GM12865 (cell line): Measurements from ENCODE around the gene OLFM4.

Experiments
- DNase-seq: peaks from one replicate; pipeline ENCODE4 v3.0.0; 2010; ENCODE audit warnings: low read depth
- H3K4me3 ChIP-seq: 2 replicates; pipeline ENCODE4 v1.5.1; 2011; ENCODE audit warnings: mild to moderate bottlenecking, low read depth, low read length, control low read depth
- TF ChIP-seq, protein P1 (sequence below): IDR thresholded peaks from 2 replicates; pipeline ENCODE4 v1.5.1; 2011; ENCODE audit warnings: low read length, control low read depth, low read depth, inconsistent platforms; ENCODE audit not compliant: insufficient read depth; ENCODE audit errors: missing control alignments

The OLFM4 gene

DNA sequence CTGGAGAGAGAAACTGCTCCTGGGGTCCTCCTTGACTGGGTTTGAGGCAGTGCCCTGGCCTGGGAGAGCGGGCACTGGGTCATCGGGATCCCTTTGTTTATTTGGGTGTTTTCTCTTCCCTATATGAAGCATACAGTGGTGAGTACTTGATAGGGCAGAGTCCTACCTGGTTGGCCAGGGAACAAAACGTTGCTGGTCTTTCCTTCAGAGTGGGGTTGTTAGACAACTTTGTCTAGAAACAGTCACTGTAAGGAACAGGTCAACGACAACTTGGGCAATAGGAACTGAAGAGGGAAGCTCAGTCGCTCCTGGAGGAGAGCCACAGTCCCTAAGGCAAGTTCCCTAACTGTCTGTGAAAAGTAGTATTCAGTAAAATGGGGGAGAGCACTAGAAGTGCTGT is 550 bp upstream of the OLFM4 start:
- no peak for DNase-seq
- TF ChIP-seq, protein P1, sequence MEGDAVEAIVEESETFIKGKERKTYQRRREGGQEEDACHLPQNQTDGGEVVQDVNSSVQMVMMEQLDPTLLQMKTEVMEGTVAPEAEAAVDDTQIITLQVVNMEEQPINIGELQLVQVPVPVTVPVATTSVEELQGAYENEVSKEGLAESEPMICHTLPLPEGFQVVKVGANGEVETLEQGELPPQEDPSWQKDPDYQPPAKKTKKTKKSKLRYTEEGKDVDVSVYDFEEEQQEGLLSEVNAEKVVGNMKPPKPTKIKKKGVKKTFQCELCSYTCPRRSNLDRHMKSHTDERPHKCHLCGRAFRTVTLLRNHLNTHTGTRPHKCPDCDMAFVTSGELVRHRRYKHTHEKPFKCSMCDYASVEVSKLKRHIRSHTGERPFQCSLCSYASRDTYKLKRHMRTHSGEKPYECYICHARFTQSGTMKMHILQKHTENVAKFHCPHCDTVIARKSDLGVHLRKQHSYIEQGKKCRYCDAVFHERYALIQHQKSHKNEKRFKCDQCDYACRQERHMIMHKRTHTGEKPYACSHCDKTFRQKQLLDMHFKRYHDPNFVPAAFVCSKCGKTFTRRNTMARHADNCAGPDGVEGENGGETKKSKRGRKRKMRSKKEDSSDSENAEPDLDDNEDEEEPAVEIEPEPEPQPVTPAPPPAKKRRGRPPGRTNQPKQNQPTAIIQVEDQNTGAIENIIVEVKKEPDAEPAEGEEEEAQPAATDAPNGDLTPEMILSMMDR = no peak
- H3K4me3 ChIP-seq = no peak overlapping the region

DNA sequence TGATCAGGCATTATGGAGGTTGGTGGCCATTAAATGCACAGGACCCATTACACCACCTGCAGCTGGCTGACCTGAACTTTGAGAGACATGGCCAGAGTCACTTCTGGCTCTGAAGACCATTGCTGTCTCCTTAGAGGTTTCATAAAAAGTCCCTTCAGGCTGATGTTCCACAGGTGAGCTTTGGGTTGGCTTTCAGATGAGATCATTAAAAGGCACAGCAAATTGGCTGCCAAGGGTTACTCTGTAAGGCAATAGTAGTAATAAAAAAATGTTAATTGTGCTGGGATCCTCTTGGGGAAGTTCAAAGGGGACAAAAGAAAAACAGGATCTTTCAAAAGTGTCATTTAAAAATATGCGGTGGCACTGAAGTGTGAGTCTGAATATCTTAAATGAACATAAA is 4.2 kb downstream of the OLFM4 start:
- TF ChIP-seq, protein P1 = no peak
- H3K4me3 ChIP-seq = no peak overlapping the region
- DNase-seq = no peak

DNA sequence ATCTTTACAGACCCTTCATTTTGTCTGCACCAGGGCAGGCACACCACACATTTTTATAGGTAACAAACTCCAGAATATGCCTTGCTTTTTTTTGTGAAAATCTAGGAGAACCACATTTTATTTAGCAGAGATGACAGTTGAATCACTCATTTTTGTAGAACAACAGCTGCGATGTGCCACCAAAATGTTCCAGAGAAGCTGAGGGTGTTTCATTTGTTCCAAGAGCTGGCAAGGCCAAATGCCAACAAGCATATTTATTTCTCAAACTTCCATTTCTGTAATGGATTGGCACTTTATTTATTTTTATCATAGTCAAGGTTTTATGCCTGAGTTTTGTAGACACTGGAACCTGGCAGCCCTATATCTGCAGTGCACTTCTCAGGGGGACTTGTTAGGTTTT is 10.4 kb downstream of the OLFM4 start:
- TF ChIP-seq, protein P1 = no peak
- DNase-seq = no peak
- no peak overlapping the region for H3K4me3 ChIP-seq

DNA sequence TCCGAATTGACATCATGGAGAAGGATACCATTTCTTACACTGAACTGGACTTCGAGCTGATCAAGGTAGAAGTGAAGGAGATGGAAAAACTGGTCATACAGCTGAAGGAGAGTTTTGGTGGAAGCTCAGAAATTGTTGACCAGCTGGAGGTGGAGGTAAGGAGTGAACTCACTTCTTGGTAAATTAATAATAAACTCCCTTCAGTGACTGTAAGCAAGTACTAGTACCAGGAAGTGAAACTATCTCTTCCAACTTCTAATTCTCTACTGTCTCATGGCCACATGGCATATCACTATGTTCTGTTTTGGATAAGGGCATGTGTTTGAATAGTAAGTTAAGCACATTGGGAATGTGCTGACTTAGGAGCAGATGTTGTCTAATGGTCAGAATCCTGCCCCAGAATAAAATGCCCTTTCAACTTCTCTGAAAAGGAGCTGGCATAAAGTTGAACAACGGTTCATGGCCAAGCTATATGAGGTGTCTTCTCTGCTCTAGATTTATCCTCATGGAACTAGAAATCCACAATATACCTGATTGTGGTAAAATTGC is 13.4 kb downstream of the OLFM4 start:
- DNase-seq = no peak
- TF ChIP-seq, protein P1 = no peak
- no peak overlapping the region for H3K4me3 ChIP-seq

DNA sequence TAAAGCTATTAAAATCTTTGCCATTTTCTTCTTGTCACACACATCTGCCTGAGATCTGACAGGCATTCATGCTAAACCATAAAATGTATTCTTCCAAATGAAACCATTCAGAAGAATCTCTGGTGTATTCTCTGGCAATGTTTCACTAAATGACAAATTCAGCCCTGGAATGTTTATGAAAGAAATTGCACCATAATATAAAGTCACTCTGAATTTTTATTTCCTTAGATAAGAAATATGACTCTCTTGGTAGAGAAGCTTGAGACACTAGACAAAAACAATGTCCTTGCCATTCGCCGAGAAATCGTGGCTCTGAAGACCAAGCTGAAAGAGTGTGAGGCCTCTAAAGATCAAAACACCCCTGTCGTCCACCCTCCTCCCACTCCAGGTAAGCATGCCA is 14.3 kb downstream of the OLFM4 start:
- H3K4me3 ChIP-seq = no peak overlapping the region
- DNase-seq = no peak
- TF ChIP-seq, protein P1 = no peak

DNA sequence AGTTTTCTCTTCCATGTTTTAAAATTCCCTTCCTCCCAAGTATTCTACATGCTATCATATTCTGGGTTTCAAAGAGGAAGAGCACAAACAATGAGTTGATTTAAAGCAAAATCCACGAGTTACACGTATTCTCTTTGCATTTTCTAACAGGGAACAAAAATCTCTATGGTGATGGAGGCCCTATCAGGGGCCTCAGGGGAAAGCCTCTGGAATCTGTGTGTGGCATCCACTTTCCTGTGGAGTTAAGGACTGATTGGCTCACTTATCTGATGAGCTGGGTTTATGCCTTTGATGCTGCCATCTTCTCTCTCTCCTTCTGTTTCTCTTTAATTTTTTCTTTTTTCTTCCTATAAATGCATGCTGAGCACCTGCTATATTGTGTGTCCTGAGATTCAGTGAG is 14.8 kb downstream of the OLFM4 start:
- no peak for DNase-seq
- TF ChIP-seq, protein P1 = no peak

DNA sequence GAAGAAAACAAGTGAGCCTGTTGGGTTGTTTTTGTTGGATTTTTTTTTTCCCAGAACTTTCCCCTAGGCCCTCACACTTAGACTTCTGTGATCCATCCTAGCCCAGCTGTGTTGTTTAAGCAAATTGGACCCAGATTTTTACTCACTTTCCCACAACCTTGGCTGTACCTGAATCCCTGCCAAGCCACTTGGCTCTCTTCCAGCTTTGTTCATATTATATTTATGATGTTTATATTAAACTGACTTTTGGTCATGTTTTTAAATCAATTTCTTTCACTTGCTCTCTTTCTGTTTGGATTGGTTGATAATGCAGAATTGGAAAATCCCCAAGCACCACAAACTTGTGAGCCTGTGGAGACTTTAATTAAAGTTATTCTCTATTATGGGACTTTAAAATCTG is 16.6 kb downstream of the OLFM4 start:
- no peak overlapping the region for H3K4me3 ChIP-seq
- no peak for DNase-seq
- TF ChIP-seq, protein P1 = no peak

More for the DNA sequence above, 14.8 kb downstream of the OLFM4 start:
- no peak overlapping the region for H3K4me3 ChIP-seq
